ENCODE measurements around the gene TRPM6.
"Not testable (repeated sequence)": the region's sequence is repeated elsewhere in the genome, so short reads cannot be mapped to it uniquely, and the experiment has no call there.

TRPM6 gene

DNA sequence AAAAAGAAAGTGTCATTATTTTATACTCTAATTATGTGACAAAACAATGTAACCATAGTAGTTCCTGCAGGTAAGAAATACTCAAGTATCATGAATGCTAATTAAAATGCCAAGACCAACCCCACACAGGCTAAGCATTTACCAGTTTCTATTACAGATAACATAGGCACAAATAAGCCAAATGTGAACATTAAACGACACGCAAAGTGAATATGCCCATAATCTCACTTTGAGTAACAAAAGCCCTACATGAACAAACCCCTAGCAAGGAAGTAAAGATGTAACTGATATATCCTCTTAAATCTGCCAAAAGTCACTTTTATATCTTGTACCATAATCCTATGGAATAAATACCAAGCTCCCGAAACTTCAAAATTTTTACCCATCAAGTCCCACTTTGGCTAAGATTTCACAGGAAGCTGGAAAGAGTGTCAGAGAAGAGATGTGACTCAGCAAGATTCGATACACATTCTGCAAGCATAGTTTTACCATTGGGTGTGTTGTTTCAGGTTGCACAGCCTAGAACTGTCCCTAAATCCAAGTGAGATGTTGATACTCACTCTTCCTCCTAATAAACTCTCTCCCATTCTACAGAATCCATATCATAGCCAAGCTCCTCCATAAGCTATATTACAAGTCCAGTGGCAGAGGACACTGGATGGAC lies 28.8 kb downstream of the TRPM6 start:
- no peak for DNase-seq (ENCODE audit: insufficient read length, low spot score)
- no peak for FAIRE-seq
- TF ChIP-seq, protein P1, sequence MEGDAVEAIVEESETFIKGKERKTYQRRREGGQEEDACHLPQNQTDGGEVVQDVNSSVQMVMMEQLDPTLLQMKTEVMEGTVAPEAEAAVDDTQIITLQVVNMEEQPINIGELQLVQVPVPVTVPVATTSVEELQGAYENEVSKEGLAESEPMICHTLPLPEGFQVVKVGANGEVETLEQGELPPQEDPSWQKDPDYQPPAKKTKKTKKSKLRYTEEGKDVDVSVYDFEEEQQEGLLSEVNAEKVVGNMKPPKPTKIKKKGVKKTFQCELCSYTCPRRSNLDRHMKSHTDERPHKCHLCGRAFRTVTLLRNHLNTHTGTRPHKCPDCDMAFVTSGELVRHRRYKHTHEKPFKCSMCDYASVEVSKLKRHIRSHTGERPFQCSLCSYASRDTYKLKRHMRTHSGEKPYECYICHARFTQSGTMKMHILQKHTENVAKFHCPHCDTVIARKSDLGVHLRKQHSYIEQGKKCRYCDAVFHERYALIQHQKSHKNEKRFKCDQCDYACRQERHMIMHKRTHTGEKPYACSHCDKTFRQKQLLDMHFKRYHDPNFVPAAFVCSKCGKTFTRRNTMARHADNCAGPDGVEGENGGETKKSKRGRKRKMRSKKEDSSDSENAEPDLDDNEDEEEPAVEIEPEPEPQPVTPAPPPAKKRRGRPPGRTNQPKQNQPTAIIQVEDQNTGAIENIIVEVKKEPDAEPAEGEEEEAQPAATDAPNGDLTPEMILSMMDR (IDR thresholded peaks at IDR 0.05; ENCODE audit: insufficient read depth, missing control alignments), result no peak

DNA sequence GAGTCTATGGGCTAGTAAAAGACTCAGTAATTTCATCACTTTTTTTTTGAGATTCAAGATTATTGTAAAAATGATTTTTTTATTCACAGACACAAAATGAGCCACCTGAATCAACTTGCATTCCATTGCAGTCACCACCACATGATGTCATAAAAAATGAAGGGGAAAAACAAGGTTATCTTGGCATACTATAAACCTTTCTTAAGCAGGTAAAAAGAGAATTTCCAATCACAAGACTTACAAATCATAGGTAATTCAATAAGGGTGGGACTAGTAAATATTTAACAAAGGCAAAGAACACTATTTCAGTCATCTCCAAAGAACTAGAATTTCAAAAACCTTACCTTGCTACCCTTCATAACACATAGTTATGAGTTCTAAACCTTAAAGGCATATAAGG lies 30.7 kb downstream of the TRPM6 start:
- TF ChIP-seq, protein P1 (IDR thresholded peaks at IDR 0.05; ENCODE audit: insufficient read depth, missing control alignments), result no peak
- DNase-seq (ENCODE audit: insufficient read length, low spot score) (no peak), FAIRE-seq (no peak)

DNA sequence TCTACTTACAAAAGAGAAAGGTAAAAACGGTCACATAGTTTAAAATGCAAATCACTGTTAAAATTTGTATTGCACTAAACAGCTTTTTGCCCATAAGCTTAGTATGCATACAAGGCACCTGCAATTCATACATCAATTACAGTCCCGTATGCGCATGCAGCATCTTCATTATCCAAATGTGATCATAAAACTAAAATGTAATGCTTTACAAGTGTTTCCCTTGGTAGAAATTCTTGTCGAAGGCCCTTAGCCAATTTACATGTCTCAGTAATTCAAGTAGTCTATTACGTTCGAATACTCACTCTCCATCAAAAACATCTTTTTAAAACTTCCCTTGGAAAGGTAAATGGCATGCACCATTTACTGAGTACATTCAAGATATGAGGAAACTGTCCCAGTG lies 32.6 kb downstream of the TRPM6 start:
- DNase-seq (ENCODE audit: insufficient read length, low spot score) (no peak), FAIRE-seq (no peak)
- TF ChIP-seq, protein P1 (IDR thresholded peaks at IDR 0.05; ENCODE audit: insufficient read depth, missing control alignments), result no peak

DNA sequence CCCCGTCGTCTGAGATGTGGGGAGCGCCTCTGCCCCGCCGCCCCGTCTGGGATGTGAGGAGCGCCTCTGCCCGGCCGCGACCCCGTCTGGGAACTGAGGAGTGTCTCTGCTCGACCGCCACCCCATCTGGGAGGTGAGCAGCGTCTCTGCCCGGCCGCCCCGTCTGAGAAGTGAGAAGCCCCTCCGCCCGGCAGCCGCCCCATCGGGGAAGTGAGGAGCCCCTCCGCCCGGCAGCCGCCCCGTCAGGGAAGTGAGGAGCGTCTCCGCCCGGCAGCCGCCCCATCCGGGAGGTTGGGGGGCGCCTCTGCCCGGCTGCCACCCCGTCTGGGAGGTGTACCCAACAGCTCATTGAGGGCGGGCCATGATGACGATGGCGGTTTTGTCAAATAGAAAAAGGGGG lies 34.7 kb downstream of the TRPM6 start:
- FAIRE-seq; DNase-seq (ENCODE audit: insufficient read length, low spot score): not testable (repeated sequence)

DNA sequence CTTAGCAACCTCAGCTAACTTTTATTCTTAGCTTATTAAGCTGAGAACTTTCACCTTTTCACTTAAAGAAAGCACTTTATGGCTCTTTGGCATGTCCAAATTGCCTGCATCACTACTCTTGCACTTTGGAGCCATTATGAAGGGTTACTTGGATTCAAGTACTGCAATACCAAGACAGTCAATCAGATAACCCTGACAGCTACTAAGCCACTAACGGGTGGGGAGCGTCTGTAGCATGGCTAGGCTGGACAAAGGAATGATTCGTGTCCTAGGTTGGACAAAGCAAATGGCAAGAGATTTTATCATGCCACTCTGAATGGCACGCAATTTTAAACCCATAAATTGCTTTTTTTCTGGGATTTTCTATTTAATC lies 39.6 kb downstream of the TRPM6 start:
- TF ChIP-seq, protein P1 (IDR thresholded peaks at IDR 0.05; ENCODE audit: insufficient read depth, missing control alignments), result no peak
- FAIRE-seq (no peak), DNase-seq (ENCODE audit: insufficient read length, low spot score) (no peak)

DNA sequence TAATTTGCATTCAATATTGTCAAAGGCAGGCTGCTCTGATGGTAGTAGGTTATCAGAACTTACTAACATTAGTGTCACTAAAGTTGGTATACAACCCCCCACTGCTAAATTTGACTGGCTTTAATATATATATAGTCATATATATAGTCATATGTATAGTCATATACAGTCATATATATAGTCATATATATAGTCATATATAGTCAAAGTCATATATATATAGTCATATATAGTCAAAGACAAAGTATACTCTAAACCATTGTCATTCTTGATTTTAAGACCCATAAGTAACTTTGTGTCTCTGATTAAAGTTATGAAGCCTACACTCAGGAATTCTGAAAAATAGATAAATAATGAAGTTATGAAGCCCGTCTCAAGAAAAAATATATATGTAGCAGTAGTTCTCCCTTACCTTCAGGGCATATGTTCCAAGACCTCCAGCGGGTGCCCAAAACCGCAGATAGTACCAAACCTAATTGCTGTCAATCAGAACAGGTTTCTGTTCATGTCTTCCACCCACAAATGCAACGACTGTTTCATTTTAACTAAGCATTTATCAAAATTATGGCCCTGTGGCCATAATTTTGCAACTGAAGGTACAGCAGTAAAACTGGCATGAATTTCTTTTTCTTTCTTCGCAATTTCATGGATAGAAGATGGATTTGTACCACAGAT lies 40.1 kb downstream of the TRPM6 start:
- DNase-seq (ENCODE audit: insufficient read length, low spot score), result no peak
- TF ChIP-seq, protein P1 (IDR thresholded peaks at IDR 0.05; ENCODE audit: insufficient read depth, missing control alignments), result no peak
- no peak for FAIRE-seq

DNA sequence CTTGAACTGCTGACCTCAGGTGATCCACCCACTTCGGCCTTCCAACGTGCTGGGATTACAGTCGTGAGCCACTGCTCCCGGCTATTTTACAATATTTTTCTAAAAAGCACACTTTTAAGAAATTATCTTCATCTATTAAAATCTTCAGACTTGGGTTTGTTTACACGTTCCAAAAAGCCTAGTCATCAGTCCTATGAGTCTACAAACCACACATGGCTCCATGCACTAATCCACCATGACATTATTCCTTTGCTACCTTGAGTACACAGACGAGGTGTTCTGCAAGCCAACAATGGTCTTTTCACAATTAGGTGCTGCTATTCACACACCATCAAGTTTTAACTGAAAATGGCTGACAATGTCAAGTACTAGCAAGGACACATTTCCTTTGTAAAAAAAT lies 41.0 kb downstream of the TRPM6 start:
- DNase-seq (ENCODE audit: insufficient read length, low spot score), result no peak

More for the DNA sequence above, 41.0 kb downstream of the TRPM6 start:
- FAIRE-seq, result no peak
- TF ChIP-seq, protein P1 (IDR thresholded peaks at IDR 0.05; ENCODE audit: insufficient read depth, missing control alignments), result no peak
